Hair follicular keratinocyte (primary cell): ENCODE results near the gene FAM20B. TPM values are rescaled to one million over a fixed set of nuclear protein-coding genes. Genes with fewer than 3 reads are reported as not detected.

Experiments used
- total RNA-seq: library from RNA; depleted of rRNA; stranded (reverse); fragments of >200 nt; gene quantifications from 2 replicates; pipeline ENCODE4 v1.2.3, GENCODE V29; 2015

Gene FAM20B, protein sequence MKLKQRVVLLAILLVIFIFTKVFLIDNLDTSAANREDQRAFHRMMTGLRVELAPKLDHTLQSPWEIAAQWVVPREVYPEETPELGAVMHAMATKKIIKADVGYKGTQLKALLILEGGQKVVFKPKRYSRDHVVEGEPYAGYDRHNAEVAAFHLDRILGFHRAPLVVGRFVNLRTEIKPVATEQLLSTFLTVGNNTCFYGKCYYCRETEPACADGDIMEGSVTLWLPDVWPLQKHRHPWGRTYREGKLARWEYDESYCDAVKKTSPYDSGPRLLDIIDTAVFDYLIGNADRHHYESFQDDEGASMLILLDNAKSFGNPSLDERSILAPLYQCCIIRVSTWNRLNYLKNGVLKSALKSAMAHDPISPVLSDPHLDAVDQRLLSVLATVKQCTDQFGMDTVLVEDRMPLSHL
- 20.0 and 31.4 TPM in 2 replicates for total RNA-seq

DNA sequence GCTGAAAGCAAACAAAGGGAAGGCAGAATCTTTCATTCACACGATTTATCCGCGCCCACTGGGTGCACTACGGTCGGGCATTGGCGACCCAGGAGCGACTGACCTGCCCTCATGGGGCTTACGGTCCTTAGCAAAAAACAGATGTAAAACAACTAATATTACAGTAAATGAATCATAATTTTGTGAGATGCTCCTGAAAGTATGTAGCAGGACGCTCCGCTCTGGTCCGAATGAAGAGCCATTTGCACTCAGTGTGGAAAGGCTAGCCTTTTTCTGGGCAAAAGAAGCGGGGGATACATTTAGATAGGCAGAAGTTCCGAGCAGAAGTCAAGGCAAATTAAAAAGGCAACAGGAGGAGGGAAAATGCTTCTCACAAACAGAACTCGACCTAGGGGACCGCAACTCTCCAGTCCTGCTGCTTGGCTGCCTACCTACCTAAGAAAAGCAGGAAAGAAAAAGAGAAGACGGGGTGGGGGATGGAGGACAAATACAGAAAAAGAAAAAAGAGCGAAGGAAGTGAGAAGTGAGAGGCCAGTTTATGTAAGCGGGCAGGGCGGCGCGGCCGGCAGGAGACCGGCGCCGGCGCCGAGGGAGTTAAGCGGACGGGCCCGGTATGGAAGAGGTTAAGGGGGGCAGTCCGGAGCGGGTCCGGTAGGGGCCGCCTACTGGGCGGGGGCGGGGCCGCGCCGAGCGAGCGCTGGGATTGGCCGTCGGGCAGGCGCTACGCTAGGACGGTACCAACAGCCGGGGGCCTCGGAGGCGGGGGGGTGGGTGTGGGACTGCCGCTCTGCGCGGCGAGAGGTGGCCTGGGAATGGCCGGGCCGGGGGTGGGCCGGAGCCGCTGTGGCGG lies at the start of gene FAM20B:
Gene FAM20B (plus strand): TSS at position 770 of the 850 bp plus-strand sequence. CDS start 17,954 bp downstream, outside the sequence.

DNA sequence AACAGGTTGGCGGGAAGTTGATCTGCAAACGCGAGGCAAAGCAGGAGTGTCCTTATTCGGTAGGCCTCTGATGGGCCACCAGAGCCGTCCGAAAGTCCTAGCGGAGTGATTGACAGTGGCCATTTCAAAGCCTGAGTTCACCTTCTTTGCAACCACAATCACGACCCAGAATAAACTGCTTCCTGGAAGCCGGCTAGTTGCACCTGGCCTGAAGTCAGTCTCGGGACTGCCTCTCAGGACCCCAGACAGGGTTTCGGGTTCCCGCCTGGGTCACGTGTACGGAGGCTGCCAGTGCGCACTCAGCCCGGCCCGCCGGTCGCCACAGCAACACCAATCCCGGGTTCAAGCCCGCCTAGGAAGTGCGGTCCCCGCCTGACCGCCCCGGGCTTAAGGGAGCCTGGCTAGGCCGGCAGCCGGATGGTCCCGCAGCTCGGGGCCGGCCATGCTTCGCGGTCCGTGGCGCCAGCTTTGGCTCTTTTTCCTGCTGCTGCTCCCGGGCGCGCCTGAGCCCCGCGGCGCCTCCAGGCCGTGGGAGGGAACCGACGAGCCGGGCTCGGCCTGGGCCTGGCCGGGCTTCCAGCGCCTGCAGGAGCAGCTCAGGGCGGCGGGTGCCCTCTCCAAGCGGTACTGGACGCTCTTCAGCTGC lies 56.1 kb downstream of the FAM20B start, which contains the start of gene TOR3A:
Gene TOR3A (plus strand): TSS at position 384 of the 646 bp plus-strand sequence. CDS start 59 bp downstream, at position 443.

Other genes with a start within 250 kb of the FAM20B start
- gene ANGPTL1, start 154.8 kb upstream of the FAM20B start, total RNA-seq: not detected in 2 replicates
- gene TOR3A, start 56.2 kb downstream of the FAM20B start, total RNA-seq: 43.3 and 52.1 TPM in 2 replicates
- 9.4 and 13.6 TPM in 2 replicates for gene ABL2, start 203.8 kb downstream of the FAM20B start, total RNA-seq